AG08395 (cell line): ENCODE measurements around the gene PCP2.
A peak's percentile ranks its signal among the peaks of the same experiment; 100 is the strongest.
"Not testable (repeated sequence)": the region's sequence is repeated elsewhere in the genome, so short reads cannot be mapped to it uniquely, and the experiment has no call there.

ENCODE experiments used
- DNase-seq: peaks from one replicate; pipeline ENCODE4 v3.0.0; 2012; ENCODE audit warnings: mixed read lengths, low spot score

Gene PCP2

DNA sequence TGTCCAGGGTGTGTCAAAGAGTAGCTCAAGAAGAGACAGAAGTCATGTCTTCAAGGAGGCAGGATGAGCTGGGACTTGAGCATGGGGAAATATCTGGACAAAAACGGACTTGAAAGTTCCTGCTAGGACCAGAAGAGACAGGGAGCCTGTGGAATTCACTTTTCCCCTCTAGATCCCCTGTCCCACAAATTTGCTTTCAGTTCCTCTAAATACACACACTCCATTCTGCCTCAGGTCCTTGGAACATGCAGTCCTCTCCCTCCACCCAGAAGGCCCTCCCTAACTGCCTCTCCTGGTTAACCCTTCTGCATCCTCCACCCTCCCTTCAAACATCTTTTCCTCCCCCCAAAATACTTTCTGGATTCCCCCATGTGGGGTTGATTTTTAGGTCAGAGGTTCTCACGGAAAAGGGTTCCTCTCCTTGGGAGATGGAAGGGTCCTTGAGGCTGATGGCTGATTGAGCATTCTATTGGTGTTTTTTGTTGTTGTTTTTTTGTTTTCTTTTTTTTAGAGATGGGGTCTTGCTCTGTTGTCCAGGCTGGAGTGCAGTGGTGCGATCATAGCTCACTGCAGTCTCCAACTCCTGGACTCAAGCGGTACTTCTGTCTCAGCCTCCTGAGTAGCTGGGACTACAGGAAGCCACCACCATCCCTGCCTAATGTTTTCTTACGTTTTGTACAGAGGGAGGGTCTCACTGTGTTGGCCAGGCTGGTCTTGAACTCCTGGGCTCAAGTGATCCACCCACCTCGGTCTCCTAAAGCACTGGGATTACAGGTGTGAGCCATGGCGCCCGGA is 28.4 kb upstream of the PCP2 start:
- DNase-seq = no peak

DNA sequence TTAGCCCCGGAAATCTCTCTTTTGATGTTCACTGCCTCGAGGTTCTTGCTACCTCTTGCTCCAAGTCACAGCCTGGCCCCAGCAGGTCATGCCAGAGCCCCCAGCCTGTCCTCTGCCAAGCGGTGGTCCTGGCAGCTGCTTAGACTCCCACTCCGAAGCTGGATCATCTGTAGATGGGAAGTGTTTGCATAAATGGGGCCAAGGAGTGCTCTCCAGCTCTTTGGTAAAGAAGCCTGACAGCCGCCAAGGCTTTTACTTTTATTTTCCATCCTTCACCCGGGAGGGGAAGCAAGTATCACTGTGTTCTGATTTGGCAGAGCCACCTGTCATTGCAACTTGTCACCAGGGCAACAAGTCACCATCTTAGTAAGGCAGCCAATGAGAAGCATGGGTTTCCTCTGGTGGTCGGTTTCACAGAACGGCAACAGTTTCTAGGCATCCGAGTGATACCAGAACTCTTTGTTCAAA is 24.7 kb upstream of the PCP2 start:
- DNase-seq = no peak

DNA sequence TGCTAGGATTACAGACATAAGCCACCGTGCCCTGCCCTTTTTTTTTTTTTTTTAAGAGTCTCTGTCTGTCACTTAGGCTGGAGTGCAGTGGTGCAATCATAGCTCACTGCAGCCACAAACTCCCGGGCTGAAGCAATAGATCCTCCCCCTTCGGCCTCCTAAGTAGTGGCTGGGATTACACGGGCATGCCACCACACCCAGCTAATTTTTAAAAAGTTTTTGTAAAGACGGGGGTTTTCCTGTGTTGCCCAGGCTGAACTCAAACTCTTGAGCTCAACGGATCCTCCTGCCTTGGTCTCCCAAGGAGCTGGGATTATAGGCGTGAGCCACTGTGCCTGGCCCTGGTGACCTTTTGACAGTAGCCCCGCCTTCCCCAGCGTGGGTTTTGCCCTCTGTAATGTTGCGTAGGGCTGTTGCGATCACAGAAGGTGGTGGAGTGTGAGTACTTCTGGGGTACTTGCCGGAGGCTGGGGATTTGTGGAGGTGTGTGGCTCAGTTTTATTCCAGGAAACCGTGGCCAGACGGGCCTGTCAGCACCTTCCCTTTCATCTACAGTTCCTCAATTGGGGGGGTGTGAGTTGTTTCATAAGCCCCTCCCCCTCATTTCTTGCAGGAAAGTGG is 23.7 kb upstream of the PCP2 start:
- no peak for DNase-seq

DNA sequence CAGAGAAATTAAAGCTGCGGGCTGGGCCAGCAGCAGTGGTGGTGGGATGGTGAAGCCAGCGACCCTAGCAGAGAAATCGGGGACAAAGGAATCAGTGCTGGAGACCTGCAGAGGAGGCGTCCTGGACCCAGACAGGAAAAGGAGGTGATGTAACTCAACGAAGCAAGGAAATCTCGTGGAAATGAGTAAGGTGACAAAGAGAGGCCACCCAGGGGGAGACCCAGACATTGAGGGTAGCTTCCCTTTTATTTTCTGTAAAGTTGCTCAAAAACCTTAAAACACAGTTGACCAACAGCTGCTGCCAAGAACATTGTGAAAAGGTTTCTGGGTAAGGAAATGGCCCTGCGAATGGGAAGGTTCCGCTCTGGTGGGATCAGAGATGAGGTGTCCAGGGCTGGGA is 22.1 kb upstream of the PCP2 start:
- DNase-seq = no peak

DNA sequence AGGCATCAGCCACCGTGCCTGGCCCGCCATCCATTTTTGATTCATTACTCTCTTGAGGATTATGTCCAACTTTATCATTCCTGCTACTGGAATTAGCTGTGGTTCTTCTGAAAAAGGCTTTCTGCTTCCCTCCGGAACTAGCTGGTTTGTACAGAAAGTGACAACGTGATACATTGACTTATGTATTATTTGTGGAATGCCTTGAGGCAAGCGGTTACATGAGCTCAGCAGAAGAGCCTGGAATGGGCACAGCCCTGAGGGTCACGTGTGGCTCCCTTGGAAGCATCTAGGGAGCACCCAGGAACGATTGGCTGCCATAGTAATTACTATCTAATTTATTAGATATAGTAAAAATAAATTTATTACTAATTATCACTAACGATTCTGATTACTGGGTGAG is 20.9 kb upstream of the PCP2 start:
- DNase-seq = peak; percentile 29

DNA sequence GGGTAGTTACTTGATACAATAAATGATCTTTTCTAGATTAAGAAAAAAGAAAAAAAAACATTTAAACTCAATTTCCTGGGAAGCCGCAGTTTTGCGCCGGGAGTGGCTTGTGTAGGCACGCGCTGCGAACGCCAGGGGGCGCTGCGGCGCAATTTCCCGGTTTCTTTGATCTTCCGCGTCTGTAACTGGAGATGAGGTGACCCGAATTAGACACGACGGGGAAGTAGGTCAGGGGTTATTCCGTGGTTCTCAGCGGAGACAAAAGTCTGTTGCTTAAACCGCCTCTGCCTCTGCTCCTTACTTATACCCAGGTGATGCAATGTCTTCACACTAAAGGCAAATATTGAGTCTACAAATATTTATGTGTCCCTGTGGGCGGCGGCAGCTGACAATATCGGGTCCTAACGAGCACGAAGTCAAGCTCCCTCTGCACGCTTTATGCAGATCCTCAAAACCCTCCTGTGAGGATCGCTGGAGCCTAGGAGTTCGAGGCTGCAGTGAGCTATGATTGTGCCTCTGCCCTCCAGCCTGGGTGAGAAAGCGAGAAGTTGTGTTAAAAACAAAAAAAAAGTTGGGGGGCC is 18.6 kb upstream of the PCP2 start:
- peak; percentile 85 for DNase-seq

DNA sequence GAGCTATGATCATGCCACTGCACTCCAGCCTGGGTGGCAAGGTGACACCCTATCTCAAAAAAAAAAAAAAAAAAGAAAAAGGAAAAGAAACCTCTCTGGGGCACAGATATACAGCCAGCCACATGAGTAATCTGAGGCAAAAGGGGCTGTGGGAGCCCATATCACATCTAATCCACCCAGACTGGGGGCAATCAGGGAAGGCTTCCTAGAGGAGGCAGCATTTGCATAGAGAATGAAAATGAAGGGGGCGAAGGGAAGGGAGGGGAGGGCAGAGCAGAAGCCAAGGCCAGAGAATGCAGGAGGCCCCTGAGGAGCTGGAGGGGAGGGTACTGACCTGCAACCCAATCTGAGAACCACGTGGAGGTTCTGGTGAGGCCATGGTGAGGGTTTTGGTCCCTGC is 16.6 kb upstream of the PCP2 start:
- no peak for DNase-seq

DNA sequence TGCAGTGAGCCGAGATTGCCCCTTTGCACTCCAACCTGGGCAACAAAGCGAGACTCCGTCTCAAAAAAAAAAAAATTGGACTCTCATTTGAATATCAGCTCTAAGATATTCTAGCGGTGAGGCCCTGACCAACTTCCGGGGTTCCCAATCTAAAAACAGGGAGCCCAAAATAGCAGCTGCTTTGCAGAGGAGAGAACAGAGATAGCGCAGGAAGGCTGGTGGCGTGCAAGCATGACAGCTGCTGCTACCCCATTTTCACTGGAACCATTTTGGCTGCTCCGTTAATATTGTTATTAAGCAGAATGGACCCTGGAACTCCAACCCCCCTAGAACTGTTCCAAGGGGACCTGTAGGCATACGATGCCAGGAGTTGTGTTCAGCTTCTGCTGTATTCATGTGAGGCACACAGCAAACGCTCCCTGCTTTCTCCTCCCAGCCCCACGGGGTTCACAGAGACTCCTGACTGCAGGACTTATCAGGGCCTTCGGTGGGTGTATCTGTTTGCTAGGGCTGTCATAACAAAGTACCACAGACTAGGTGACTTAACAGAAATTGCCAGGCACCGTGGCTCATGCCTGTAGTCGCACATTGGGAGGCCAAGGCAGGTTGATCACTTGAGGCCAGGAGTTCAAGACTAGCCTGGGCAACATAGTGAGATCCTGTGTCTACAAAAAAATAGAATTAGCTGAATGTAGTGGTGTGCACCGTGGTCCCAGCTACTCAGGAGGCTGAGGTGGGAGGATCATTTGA is 14.9 kb upstream of the PCP2 start:
- DNase-seq = no peak

DNA sequence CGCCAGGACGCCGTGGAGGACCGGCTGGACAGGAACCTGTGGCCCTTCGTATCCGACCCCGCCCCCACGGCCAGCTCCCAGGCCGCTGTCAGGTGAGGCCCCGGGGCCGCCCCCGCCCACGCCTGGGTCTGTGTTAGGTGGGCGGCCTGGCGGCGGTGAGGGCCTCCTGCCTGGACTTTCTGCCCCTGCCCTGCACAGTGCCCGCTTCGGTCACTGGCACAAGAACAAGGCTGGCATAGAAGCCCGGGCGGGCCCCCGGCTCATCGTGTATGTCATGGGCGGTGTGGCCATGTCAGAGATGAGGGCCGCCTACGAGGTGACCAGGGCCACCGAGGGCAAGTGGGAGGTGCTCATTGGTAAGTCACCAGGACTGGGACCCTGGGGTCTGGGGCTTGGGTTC is 13.6 kb upstream of the PCP2 start:
- DNase-seq = no peak

DNA sequence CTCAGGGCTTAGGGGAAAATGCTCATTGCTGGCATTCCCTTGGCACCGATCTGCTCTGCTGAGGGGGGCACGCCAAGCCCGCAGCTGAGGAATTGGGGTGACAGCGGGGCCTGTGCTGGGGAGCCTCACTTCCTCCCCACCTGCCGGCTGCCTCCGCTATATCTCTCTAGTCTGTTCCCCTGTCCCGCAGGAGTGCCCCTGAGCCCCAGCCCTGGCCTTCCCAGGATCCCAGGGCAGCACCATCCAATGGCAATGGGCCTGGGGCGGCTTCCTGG is 12.8 kb upstream of the PCP2 start:
- DNase-seq = no peak

DNA sequence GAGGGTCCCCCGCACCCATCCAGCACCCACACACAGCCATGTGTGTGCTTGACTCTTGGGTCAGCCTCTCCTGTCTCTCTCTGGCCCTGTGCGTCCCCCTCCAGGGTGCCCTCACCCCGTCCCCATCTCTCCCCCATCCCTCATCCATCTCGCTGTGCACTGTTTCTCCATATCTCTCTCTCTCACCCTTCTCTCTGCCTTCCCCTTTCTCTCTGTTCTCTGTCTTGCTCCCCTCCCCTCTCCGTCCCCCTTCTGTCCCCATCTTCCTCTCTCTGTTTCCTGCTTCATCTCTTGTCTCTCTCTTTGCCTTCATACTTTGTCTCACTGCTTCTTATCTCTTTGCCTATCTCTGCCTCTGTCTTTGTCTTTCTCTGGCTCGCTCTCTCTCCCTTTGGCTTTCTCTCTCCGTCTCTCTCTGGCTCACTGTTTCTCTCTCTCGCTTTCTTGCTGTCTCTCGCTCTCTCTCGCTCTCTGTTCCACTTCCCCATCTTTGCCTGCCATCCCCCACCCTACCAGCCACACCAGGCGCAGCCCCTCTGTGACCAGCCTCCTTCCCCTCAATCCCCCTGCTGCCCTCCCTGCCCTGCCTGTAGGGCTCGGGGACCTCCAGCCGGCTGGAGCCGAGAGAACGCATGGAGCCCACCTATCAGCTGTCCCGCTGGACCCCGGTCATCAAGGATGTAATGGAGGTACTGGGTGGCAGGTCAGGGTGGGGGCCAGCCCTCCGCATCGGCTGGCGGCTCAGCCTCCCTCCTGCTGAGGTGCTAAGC is 12.3 kb upstream of the PCP2 start:
- no peak for DNase-seq

DNA sequence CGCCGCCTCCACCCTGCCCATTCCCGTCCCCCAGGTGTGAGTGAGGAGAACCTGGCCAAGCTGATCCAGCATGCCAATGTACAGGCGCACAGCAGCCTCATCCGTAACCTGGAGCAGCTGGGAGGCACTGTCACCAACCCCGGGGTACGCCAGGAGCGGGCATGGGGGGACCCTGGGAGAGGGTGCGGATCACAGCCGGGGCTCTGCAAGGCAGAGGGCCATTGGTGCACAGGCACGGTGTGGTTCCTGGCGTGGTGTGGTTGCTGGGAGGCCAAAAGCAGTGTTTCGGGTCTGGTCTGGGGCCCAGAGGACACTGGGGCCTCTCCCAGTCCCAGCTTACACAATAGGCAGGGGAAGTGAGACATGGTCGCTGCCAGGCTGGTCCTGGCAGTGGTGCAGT is 11.6 kb upstream of the PCP2 start:
- no peak for DNase-seq

DNA sequence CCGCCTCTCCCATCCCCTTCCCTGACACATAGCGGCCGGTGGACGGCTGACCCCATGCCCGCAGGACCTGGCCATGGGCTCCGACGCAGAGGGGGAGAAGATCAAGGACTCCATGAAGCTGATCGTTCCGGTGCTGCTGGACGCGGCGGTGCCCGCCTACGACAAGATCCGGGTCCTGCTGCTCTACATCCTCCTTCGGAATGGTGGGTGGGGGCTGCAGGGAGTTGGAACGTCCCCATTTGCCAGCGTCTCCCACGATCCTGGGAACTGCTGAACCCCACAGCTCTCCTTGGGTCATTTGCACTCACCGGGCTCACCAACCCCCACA is 11.0 kb upstream of the PCP2 start:
- DNase-seq = no peak

DNA sequence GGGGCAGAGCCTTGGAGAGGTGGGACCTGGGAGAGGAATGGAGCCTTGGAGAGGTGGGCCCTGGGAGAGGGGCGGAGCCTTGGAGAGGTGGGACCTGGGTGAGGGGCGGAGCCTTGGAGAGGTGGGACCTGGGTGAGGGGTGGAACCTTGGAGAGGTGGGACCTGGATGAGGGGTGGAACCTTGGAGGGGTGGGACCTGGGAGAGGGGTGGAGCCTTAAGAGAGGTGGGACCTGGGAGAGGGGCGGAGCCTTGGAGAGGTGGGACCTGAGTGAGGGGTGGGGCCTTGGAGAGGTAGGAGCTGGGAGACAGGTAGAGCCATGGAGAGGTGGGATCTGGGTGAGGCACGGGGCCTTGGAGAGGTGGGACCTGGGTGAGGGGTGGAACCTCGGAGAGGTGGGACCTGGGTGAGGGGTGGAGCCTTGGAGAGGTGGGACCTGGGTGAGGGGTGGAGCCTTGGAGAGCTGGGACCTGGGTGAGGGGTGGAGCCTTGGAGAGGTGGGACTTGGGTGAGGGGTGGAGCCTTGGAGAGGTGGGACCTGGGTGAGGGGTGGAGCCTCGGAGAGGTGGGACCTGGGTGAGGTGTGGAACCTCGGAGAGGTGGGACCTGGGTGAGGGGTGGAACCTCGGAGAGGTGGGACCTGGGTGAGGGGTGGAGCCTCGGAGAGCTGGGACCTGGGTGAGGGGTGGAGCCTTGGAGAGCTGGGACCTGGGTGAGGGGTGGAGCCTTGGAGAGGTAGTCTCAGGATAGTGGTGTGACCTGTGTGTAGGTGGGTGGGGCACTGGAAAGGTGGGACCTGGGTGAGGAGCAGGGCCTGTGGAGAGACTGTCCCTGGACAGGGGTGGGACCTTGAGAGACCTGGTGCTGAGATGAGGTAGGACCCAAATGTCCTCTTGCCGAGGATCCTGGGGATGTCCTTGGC is 10.4 kb upstream of the PCP2 start:
- DNase-seq = not testable (repeated sequence)

DNA sequence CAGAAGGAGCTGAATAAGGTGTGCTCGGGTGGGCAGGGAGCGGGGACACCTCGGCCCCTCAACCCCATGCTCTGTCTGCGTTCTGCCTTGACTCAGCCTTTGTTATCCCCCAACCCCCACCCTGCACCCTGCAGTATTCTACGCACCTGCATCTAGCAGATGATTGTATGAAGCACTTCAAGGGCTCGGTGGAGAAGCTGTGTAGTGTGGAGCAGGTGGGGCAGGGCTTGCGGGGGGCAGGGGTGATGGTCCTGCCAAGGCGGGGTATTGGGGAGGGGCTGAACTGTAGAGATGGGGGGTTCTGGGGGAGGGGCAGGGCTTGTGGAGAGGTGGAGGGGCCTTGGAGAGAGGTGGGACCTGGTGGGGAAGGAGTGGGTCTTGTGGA is 9.5 kb upstream of the PCP2 start:
- DNase-seq = no peak

DNA sequence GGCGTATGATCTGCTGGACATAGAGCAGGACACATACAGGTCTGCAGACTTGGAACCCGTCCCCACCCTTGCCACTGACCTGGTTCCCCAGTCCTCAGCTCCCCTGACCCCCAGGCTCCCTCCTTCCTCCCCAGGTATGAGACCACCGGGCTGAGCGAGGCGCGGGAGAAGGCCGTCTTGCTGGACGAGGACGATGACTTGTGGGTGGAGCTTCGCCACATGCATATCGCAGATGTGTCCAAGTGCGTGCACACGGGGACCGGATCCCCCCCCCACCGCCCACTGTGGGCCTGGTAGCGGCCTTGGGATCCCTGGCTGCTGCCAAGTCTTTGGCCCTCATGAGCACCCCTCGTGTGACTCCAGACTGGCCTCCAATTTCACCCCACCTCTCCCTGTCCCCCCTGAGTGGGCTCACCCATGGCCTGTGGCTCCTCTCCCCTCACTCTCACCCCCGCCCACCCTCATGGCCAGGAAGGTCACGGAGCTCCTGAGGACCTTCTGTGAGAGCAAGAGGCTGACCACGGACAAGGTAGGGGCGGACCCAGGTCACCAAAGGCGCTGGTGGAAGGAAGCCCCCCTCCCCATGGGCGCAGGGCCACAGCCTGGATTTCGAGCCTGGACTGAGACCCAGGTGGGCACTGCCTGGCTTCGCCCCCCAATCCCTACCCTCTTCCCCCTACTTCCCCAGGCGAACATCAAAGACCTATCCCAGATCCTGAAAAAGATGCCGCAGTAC is 8.9 kb upstream of the PCP2 start:
- DNase-seq = no peak

DNA sequence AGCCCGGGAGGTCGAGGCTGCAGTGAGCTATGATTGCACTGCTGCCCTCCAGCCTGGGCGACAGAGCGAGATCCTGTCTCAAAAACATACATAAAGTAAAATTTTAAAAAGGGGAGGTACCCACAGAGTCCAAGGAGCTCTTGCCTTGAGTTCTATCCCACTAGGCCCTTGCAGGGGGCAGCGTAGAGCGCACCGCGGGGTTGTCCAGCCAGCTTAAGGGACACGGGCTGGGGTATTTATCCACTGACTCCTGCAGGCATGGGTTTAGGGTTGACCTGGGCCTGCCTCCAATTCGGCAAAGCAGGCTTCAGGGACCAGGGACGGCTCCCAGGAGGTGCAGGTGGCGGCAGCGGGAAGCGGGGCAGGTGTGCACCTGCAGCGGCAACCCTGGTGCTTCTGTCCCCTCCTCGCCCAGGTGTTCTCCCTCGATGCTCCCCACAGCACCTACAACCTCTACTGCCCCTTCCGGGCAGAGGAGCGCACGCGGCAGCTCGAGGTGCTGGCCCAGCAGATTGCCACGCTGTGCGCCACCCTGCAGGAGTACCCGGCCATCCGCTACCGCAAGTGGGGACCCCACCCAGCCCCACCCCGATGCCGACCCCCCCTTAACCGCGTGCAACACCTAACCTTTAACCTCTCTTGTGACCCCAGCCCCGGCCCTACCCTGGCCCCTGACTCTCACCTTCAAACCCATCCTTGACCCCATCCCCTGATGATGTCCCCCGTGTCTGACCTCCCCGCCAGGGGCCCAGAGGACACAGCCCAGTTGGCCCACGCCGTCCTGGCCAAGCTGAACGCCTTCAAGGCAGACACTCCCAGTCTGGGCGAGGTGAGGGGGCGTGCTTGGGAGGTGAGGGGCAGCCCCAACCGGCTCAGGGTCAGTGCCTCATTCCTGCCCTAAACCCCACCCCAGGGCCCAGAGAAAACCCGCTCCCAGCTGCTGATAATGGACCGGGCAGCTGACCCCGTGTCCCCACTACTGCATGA is 8.1 kb upstream of the PCP2 start:
- DNase-seq = no peak

DNA sequence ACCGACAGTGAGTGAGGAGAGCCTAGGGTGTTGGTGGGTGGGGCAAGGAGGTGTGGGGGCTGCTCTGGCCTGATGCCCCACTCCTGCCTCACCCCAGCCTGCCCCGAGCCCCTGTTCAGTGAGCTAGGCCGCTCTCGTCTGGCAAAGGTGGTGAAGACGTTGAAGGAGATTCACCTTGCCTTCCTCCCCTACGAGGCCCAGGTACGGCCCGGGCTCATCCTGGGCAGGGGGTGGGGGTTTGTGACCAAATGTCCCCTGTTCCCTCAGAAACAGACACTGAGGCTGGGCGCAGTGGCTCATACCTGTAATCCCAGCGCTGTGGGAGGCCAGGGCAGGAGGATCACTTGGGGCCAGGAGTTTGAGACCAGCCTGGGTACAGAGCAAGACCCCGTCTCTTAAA is 7.3 kb upstream of the PCP2 start:
- no peak for DNase-seq

DNA sequence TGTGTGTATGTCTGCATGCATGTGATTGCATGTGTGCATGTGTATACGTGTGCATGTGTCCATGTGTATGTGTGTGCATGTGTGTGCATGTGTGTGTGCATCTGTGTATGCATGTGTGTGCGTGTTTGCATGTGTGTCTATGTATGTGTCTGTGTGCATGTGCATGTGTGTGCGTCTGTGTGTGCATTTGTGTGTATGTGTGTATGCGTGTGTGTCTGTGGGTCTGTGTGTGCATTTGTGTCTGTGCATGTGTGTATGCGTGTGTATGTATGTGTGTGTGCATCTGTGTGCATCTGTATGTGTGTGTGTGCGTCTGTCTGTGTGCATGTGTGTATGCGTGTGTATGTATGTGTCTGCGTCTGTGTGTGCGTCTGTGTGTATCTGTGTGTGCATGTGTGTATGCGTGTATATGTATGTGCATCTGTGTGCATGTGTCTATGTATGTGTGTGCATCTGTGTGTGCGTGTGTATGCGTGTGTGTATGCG is 6.4 kb upstream of the PCP2 start:
- DNase-seq = no peak
